ENCODE results near the gene PER3. TPM values are rescaled to one million over a fixed set of nuclear protein-coding genes. Genes with fewer than 3 reads are reported as not detected.

The PER3 gene
- total and polyA plus RNA-seq, 8 donors = 3.2 to 55.8 (median 11.1) TPM

GRCh38 chr1:7839526-7839925, 55.4 kb downstream of the PER3 start:
- H3K36me3 ChIP-seq = peaks cover 35 to 99% (median 96%) of the 10 kb centered on the region in 4 donors
- H3K27me3 ChIP-seq = no peaks in the 10 kb centered on the region
- TF ChIP-seq EP300 (IDR thresholded peaks at IDR 0.05) (no peak), POLR2A (IDR thresholded peaks at IDR 0.05) (no peak), POLR2AphosphoS5 (IDR thresholded peaks at IDR 0.05) (no peak), CTCF (IDR thresholded peaks at IDR 0.05) (no peak)
- intact Hi-C loops (cut with DNase I; ENCODE audit: low total_unique reads) = no loop called here
- peaks cover 0 to 15% (median 9%) of the 10 kb centered on the region in 4 donors for H3K9me3 ChIP-seq
- H3K27ac ChIP-seq = no peak overlapping the region
- no peak for DNase-seq
- WGBS, 5 donors = 89 to 95% (median 91%) methylated on average over 3 of the region's 3 CpGs
- no peak overlapping the region for H3K4me3 ChIP-seq
- H3K4me1 ChIP-seq = no peaks in the 10 kb centered on the region

GRCh38 chr1:7842517-7842916, 58.4 kb downstream of the PER3 start:
- H3K9me3 ChIP-seq = peaks cover 0 to 15% (median 9%) of the 10 kb centered on the region in 4 donors
- intact Hi-C loops (cut with DNase I; ENCODE audit: low total_unique reads) = no loop called here
- peaks cover 17 to 82% (median 77%) of the 10 kb centered on the region in 4 donors for H3K36me3 ChIP-seq
- no peak for TF ChIP-seq CTCF (IDR thresholded peaks at IDR 0.05)
- no peak for TF ChIP-seq POLR2AphosphoS5 (IDR thresholded peaks at IDR 0.05)
- TF ChIP-seq POLR2A (IDR thresholded peaks at IDR 0.05) = no peak
- TF ChIP-seq EP300 (IDR thresholded peaks at IDR 0.05) = no peak
- DNase-seq = no peak
- WGBS, 5 donors = 80 to 88% (median 83%) methylated on average over 4 of the region's 4 CpGs
- no peak overlapping the region for H3K27ac ChIP-seq
- H3K4me1 ChIP-seq = no peaks in the 10 kb centered on the region
- no peaks in the 10 kb centered on the region for H3K27me3 ChIP-seq
- H3K4me3 ChIP-seq = no peak overlapping the region

GRCh38 chr1:7845761-7846160, 61.7 kb downstream of the PER3 start:
- no peaks in the 10 kb centered on the region for H3K4me1 ChIP-seq
- H3K9me3 ChIP-seq = no peaks in the 10 kb centered on the region
- intact Hi-C loops (cut with DNase I; ENCODE audit: low total_unique reads) = no loop called here
- DNase-seq = no peak
- H3K4me3 ChIP-seq = no peak overlapping the region
- whole genome bisulfite sequencing, 5 donors = 80 to 100% (median 89%) methylated on average over 1 to 2 of the region's 2 CpGs
- H3K27ac ChIP-seq = no peak overlapping the region
- TF ChIP-seq CTCF (IDR thresholded peaks at IDR 0.05) (no peak), EP300 (IDR thresholded peaks at IDR 0.05) (no peak), POLR2AphosphoS5 (IDR thresholded peaks at IDR 0.05) (no peak), POLR2A (IDR thresholded peaks at IDR 0.05) (no peak)
- H3K36me3 ChIP-seq = peaks cover 0 to 50% (median 45%) of the 10 kb centered on the region in 4 donors
- no peaks in the 10 kb centered on the region for H3K27me3 ChIP-seq

- WGBS, 5 donors = 86 to 91% (median 87%) methylated on average over 7 of the region's 7 CpGs
- no peaks in the 10 kb centered on the region for H3K4me1 ChIP-seq
- H3K9me3 ChIP-seq = no peaks in the 10 kb centered on the region
- no peaks in the 10 kb centered on the region for H3K27me3 ChIP-seq
- H3K36me3 ChIP-seq = peaks cover 0 to 41% (median 36%) of the 10 kb centered on the region in 4 donors
- no peak overlapping the region for H3K27ac ChIP-seq
- no peak for DNase-seq
- TF ChIP-seq EP300 (IDR thresholded peaks at IDR 0.05) (no peak), POLR2A (IDR thresholded peaks at IDR 0.05) (no peak)
- intact Hi-C loops (cut with DNase I; ENCODE audit: low total_unique reads) = no loop called here
- H3K4me3 ChIP-seq = no peak overlapping the region
These were observed 62.6 kb downstream of the PER3 start for GRCh38 chr1:7846656-7847055.

- 46 to 59% (median 56%) methylated on average over 4 of the region's 4 CpGs for WGBS, 5 donors
- Histone ChIP-seq H3K27me3 (no peaks in the 10 kb centered on the region), H3K9me3 (no peaks in the 10 kb centered on the region), H3K4me3 (no peak overlapping the region), H3K27ac (no peak overlapping the region), H3K36me3 (peaks cover 0 to 31% (median 27%) of the 10 kb centered on the region in 4 donors), H3K4me1 (no peaks in the 10 kb centered on the region)
- no peak for DNase-seq
- TF ChIP-seq CTCF (IDR thresholded peaks at IDR 0.05) (no peak), POLR2A (IDR thresholded peaks at IDR 0.05) (no peak), POLR2AphosphoS5 (IDR thresholded peaks at IDR 0.05) (no peak), EP300 (IDR thresholded peaks at IDR 0.05) (no peak)
- intact Hi-C loops (cut with DNase I; ENCODE audit: low total_unique reads) = no loop called here
These were observed 63.5 kb downstream of the PER3 start for GRCh38 chr1:7847599-7847998.
